HG02943 (cell line): ENCODE results near the gene OLIG1.

Experiments used
- ATAC-seq: cut with Tn5 transposase; IDR thresholded peaks from one replicate; pipeline ENCODE4 v1.9.1; 2021; ENCODE audit warnings: mild to moderate bottlenecking, low read depth, moderate library complexity; ENCODE audit not compliant: unreplicated experiment

OLIG1 gene

DNA sequence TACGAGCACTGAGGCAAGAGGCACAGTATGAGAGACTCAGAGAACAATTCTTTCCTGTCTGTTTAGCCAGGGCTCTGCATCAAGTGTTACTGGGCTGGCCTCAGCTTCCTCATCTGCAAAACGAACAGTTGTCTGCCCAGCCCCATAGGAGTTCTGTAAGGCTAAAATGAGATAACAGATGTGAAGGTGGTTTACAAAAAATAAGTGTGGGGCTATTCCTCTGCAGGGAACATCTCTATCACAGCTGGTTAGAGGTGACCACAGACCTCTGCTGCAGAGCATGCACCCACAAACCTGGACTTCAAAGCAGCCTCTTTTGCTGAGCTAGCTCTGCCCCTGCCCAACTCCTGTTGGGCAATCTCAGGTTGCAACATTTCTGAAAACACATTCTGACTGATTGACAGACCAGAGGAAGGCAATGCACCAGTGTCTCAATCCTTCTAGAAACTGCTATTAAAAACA is 10.5 kb upstream of the OLIG1 start:
- no peak for ATAC-seq

DNA sequence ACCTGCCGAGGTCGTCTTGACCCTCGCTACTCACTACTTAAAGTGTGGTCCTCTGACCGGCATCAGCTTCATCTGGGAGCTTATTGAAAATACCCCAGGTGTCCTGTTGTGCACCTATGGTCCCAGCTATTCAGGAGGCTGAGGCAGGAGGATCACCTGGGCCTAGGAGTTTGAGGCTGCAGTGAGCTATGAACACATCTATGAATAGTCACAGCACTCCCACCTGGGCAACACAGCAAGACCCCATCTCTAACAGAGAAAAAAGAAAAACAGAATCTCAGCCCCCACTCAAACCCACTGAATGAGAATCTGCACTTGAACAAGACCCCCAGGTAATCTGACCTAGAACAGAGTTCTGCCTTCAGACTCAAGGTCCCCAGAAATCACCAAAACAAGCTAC is 8.7 kb upstream of the OLIG1 start:
- ATAC-seq: no peak

DNA sequence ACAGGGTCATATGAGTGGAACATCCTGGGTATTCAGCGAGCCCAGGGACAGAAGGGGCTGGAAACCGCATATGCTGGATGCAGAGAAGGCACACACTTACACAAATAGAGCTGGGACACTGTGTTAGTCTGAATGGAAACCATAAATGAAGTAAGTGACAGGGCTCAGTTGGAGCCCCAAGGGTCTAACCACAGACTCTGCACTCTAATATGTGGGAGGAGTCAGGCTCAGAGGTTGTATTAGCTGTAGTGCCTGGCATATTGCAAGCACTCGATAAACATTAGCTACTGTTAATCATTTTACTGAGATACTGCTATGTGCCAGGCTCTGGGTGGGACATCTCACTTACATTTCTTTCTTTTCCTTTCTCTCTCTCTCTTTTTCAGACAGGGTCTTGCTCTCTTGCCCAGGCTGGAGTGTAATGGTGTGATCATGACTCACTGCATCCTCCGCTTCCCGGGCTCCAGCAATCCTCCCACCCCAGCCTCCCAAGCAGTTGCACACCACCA is 6.5 kb upstream of the OLIG1 start:
- ATAC-seq: no peak

DNA sequence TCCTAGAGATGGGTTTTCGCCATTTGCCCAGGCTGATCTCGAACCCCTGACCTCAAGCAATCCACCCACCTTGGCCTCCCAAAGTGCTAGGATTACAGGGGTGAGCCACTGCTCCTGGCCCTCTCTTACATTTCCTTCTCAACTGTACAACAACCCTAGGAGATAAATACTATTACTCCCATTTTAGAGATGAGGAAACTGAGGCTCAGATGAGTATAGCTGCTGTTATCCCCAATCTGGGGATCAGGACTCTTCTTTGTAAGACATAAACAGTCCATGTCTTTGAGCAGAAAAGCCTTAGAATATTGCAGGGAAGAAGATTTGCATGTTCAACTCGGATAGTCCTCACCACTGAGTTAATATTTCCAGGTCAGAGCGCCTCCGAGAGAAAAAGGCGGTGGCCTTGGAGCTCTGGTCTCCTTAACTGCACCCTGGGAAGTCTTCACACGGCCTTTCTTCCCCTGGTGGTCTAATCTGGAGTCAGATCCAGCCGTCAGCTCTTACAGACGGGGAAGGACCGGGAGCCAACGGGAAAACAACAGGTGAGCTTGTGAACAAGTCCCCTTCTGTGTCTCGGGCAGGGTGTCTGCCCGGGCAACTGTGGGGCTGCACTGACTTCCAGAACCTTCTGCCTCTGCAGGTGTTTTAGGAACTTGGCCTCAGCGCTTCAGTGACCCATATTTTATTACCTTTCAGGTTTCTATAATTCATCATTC is 5.9 kb upstream of the OLIG1 start:
- no peak for ATAC-seq

DNA sequence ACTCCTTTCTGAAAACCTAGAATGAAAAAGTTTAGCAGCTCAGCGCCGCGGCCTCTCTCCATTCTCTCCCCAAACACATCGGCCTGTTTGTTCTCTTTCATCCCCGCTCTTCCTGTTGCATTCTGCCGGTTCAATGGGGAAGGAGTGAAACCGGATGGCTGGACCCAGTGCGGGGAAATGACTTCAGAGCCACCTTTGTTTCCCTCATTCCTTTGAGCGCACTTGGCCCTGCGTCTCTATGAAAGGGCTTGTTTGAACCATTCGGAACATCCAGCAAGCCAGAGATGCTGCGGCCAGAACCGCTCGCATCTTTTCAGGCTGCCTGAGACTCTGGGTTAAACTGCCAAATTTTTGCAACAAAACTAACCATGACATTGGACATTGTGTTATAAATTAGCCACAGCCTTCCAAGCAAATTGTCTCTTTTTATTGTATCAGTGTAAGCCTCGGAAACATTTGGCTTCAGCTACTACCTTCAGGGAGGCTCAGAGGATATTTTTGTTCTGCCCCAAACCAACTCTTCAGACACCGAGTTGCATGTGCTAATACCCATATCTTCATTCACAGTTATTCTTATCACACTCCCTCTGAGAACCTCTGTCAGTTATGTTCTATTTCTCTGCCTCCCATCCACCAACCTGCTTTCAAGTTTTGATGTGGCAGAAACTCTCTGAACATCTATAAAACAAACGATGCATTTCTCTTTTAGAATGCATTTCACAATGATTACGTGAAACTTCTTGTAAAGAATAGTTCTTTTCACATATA is 5.1 kb upstream of the OLIG1 start:
- no peak for ATAC-seq

DNA sequence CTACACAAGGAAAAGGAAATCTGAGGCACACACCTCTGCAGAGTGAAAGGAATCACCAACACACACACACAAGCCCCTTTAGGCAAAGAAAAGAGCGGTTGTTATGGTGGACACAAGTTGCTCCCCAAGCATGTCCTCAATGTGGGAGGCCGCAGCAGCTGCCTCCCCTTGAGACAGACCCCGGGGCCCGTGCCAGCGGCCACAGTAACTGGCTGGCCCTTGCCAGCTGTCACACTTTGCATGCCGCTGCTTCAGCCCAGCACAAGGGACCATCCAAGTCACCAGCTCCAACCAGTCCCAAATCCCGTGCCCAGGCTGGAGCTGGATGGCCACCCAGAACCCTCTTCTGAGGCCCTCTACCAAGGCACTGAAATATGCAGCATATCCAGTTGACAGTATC is 2.9 kb upstream of the OLIG1 start:
- no peak for ATAC-seq

DNA sequence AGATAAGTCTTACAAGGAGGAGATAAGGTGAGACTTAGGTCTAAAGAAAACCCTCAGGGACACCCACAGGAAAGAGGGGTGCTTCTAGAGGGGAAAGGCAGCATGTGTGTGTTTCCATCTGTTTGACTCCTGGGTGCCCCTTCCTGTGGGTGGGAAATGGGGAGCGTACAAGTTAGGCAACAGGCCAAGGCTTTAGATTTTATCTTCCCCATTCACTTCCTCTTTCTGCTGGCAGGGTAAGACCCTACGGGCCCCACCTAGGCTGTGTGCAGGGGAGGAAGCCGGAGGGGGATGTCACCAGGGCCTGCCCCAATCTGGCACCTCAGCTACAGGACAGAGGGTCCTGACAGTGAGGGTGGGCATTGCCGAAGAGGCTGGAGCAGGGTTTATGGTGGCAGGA is 2.5 kb upstream of the OLIG1 start:
- no peak for ATAC-seq

DNA sequence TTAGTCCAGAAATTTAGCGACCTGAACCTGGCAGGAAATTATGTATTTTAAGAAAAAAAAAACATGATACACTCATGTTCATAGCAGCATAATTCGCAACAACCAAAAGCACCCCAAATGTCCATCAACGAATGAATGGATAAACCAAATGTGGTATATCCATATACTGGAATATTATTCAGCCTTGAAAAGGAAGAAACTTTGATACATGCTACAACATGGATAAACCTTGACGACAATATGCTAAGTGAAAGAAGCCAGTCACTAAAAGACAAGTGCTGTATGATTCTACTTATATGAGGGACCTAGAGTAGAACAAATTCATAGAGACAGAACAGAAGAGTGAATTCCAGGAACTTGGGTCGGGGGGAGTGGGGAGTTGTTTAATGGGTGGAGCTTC is 698 bp upstream of the OLIG1 start:
- ATAC-seq: no peak

DNA sequence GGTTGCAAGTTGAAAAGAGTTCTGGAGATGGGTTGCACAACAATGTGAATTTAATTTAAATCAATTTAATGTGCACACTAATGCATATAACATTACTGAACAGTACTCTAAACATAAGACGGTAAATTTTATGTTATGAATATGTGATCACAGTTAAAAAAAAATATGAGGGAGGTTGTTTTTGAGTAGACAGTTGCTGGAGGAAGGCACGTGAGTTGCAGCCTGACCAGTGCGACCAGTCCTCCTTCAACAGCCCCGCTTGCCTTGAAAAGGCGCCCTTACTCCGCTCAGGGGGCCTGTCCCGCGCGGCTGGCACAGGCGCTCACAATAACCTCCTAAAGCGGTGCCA is 322 bp upstream of the OLIG1 start:
- no peak for ATAC-seq

DNA sequence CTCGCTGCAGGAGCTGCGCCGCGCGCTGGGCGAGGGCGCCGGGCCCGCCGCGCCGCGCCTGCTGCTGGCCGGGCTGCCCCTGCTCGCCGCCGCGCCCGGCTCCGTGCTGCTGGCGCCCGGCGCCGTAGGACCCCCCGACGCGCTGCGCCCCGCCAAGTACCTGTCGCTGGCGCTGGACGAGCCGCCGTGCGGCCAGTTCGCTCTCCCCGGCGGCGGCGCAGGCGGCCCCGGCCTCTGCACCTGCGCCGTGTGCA is 730 bp downstream of the OLIG1 start:
- ATAC-seq: no peak

DNA sequence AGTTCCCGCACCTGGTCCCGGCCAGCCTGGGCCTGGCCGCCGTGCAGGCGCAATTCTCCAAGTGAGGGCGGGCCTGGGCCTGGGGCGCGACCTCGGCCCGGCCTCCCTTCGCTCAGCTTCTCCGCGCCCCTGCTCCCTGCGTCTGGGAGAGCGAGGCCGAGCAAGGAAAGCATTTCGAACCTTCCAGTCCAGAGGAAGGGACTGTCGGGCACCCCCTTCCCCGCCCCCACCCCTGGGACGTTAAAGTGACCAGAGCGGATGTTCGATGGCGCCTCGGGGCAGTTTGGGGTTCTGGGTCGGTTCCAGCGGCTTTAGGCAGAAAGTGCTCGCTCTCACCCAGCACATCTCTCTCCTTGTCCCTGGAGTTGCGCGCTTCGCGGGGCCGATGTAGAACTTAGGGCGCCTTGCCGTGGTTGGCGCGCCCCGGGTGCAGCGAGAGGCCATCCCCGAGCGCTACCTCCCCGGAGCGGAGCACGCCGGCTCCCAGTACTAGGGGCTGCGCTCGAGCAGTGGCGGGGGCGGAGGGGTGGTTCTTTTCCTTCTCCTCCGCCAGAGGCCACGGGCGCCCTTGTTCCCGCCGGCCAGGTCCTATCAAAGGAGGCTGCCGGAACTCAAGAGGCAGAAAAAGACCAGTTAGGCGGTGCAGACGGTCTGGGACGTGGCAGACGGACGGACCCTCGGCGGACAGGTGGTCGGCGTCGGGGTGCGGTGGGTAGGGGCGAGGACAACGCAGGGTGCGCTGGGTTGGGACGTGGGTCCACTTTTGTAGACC is 1.2 kb downstream of the OLIG1 start:
- ATAC-seq: no peak

DNA sequence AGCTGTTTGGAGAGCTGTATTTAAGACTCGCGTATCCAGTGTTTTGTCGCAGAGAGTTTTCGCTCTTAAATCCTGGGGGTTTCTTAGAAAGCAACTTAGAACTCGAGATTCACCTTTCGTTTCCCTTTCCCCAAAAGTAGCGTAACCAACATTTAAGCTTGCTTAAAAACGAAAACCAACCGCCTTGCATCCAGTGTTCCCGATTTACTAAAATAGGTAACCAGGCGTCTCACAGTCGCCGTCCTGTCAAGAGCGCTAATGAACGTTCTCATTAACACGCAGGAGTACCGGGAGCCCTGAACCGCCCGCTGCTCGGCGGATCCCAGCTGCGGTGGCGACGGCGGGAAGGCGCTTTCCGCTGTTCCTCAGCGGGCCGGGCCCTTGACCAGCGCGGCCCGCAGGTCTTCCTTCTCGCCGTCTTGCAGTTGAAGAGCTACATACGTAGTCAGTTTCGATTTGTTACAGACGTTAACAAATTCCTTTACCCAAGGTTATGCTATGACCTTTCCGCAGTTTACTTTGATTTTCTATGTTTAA is 1.9 kb downstream of the OLIG1 start:
- ATAC-seq: no peak

DNA sequence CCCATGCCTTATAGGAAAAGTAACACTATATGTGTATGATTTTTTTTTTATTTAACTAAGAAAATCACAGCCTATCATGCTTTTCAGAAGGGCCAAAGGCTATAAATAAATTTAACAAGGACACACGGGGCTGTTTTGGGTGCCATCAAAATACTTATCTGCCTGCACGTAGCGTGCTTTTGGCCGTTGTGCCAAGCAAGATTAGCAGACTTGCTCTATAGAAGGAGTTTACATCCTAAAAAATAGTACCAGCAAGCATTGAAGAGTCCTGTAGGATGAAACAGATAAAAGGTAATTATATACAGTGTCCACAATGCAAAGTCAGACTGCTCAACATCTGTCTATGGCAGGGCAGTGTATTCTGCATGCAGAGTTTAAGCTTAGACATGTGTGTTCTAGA is 3.7 kb downstream of the OLIG1 start:
- ATAC-seq: no peak

DNA sequence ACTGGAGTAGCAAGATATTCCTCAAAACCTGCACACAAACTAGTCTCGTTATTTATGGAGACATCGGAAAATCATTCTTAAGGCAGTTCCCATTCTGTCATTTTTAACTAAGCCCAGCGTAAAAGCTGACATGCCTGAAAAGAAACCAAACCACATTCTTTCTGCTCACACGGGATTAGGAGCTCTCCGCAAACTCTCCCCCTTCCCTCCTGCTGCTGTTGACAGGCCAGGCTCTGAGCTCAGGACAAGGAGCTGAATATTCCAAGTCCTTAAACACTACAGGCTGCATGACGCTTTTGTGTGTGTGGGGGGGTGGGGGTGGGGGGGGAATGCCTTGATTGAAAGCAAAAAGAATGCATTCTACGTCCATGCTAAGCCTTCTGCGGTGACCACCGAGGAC is 5.2 kb downstream of the OLIG1 start:
- no peak for ATAC-seq

DNA sequence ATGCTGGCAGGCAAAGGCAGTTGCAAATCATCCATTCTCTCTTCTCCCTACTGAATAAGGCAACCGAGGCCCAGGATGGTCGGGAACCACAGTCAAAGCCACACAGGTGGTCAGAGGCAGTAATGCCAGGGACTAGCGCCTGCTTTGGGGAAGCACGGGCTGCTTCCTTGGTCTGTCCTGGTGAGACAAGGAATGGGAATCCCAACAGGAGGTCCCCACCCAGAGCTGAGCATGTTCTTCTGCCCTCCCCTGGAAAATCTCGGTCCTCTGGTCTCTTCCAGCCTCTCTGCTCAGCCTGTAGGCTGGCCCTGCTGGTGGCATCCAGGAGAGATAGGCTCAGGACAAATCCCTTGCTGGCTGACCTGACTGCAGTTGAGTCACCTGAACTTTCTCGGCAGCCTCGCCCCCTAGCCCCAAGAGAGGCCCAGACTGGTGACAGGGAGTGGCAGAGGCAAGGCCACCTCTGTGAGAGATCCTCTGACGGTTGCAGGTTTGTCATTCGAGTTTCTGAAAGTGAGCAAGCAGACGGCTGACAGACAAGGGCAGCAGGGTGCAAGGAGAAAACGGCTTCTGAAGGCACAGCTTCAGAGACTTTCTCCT is 5.8 kb downstream of the OLIG1 start:
- ATAC-seq: no peak

DNA sequence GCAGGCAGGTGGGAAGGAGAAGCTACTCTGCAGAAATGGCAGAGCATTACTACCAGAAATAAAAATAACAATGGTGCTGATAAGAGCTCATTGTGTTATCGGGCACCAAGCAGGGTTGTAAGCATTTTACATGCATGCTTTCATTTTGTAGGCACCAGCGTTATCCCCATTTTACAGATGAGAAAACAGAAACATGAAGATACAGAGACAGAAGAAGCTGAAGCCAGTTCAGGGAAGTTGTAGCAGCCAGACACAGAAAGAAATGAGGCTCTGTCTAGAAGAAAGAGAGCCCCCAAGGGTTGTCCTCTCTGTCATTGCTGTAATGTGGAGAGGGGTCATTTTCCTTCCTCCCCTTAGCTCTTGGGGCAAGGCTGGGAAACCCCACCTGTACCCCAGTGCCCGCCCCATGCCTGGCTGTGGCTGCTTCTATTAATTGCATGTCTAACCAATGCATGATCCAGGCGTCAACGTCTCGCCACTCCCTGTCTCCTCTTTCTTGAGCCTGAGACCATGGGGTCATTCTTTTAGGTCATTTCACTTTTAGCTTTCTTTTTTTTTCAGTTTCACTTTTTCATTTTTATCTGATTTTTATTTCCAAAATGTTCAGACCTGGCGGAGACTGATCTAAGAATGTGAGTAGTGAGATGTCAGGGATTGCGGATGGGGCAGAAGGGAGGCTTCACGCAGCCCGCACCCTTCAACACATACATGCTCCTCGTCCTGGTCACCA is 6.8 kb downstream of the OLIG1 start:
- ATAC-seq: no peak

DNA sequence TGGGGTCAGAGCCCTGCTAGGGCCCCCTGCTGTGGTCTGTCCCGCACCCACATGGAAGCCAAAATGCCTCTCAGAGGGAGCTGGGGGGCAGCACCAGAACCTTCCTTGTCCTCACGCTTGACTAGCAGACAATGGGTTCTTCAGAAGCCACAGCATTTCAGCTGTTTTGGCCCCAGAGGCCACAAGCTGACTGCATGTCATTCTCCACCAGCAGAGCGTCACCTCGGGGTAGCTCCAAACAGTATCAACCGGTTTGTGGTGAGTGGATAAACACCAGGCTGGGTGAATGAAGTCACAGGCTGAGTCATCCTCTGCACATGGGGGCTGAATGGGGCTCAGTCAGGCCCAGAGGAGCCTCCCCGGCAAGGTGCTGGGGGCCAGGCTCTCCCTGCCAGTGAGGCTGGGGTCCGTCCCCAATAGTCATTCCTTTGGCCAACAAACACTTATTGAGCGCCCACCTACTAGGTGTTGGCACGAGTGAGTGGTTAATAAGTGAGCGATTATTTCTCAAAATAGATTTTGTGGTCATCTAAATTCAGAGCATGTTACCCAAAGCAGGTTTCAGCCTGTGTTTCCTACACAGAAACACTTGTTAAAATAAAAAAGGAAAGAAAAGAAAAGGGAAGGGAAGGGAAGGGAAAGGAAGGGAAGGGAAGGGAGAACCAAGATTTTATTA is 9.1 kb downstream of the OLIG1 start:
- peak; percentile 90 for ATAC-seq

DNA sequence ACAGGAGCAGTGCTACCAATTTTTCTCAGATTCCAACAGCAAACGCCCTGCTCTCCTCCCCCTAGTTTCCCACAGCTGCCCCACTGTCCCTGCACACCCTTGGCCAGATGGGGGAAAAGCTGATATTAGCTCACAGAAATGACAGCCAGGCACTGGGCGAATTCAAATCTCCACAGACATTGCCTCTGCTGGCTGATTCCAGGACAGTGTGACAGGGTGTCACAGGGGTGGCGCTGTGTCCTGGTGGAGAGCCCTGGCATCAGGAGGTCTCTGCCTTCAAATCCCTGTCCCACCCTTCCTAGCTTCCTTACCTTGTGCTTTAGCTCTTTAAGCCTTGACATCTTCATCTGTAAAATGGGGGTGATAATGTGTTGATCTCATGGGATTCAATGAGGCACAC is 10.4 kb downstream of the OLIG1 start:
- ATAC-seq: no peak

DNA sequence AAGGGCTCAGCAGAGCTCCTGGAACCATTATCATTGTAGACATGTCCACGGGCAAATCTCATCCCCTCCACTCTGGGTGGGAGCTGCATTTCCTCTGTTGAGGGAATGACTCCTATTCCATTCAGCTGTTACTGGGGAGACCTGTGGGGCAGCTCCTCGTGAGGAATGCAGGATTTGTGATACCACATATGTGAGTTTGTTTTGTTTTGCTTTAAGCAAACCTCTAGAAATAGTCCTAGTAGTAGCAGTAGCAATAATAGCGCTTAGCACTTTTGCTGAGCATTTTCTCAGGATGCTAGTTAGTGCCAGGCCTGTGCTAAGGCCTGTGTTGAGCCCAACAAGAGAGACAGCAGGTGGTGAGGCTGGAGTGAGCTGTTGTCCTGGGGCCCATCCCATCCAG is 10.8 kb downstream of the OLIG1 start:
- ATAC-seq: no peak

DNA sequence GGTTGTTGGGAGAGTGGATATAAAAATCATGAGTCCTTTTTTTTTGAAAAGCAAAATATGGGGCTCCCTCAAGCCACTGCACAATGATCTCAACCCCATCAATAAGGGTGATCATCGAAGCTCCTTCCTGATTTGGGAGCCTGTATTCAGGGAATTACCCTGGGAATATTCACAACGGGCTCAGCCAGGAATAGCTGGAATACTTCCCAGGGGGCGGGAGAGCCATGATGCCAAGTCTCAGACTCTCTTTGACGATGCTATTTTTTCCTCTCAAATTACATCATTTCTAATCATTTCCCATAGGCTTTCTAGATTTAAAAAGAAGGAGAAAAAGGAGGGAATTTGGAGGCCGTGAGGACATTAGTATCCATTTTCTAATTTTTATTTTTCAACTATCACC is 18.4 kb downstream of the OLIG1 start:
- ATAC-seq: no peak
